Psoas muscle (tissue), 8 donors: Measurements from ENCODE around the gene PRPS1. TPM values are rescaled to one million over a fixed set of nuclear protein-coding genes. Genes with fewer than 3 reads are reported as not detected.

Source experiments
- ATAC-seq, 4 donors: fragments of 200-7000 bp; cut with Tn5 transposase; one replicate each; pipeline ENCODE4 v1.9.1; 2020; ENCODE audit warnings: moderate library complexity in 3 of 4, mild to moderate bottlenecking in 2 of 4
- DNase-seq, 2 donors: peaks; one replicate each; pipeline ENCODE4 v3.0.0-alpha.2; 2020
- H3K27ac ChIP-seq: fragments of 200-600 bp; one replicate; pipeline ENCODE4 v1.8.0; 2022
- H3K27me3 ChIP-seq, 3 donors: fragments of 200-600 bp in 1 of 3; one replicate each; pipeline versions ENCODE4 v1.6.1 to v1.8.0; 2013 to 2022; ENCODE audit warnings: low read length in 2 of 3, mild to moderate bottlenecking in 2 of 3, moderate library complexity in 1 of 3; ENCODE audit not compliant: insufficient read depth in 3 of 3
- H3K36me3 ChIP-seq, 2 donors: fragments of 200-600 bp in 1 of 2; one replicate each; pipeline versions ENCODE4 v1.6.1 to v1.8.0; 2013 to 2022; ENCODE audit warnings: low read depth in 1 of 2, mild to moderate bottlenecking in 1 of 2, moderate library complexity in 1 of 2; ENCODE audit not compliant: insufficient read depth in 1 of 2
- H3K4me1 ChIP-seq: fragments of 200-600 bp; one replicate; pipeline ENCODE4 v1.8.0; 2022
- H3K4me3 ChIP-seq: fragments of 200-600 bp; one replicate; pipeline ENCODE4 v1.8.0; 2022; ENCODE audit warnings: mild to moderate bottlenecking
- H3K9me3 ChIP-seq: fragments of 200-600 bp; one replicate; pipeline ENCODE4 v1.8.0; 2022
- CTCF ChIP-seq: fragments of 200-600 bp; IDR thresholded peaks from one replicate; pipeline ENCODE4 v1.8.0; 2022; ENCODE audit warnings: antibody characterized with exemption
- WGBS, 3 donors: extraction: QIAGEN DNeasy Blood & Tissue Kit; methylation state at CpG; one replicate each; pipeline versions ENCODE4 v1.1.6 to v1.1.7; 2013; 5-methylcytosine and 5-hydroxymethylcytosine counted together
- intact Hi-C, 2 donors: fragments of 100-400 bp; cut with DNase I; formaldehyde crosslinking; loops; one replicate each; pipeline versions ENCODE4 v1.11.0 to v1.14.2; 2022
- polyA plus RNA-seq, 3 donors: library from polyadenylated mRNA; stranded (reverse); fragments of 200-250 nt; gene quantifications; one replicate each; pipeline ENCODE4 v1.2.3, GENCODE V29; 2013
- total RNA-seq, 4 donors: library from RNA; stranded (reverse); fragmentation: NEBNext Ultra II Directional in 2 of 4; extraction: Animal tissue kit (Norgen Biotek cat#: 25700) in 2 of 4; gene quantifications; one replicate each; pipeline versions ENCODE4 v1.2.1 to v1.2.4, GENCODE V29; 2021 to 2023
- donor health status: healthy with polysubstance abuse.
- donor health status: DM: no; HTN: no; CAD: no; lungs with moderate emphysema.
- donor health status: Bipolar disorder and iron deficiency.
- donor health status: healthy.
- donor health status: DM: yes; HTN: yes; CAD: no.
- donor health status: DM: no; HTN: no; CAD: no.
- donor health status: DM: no; HTN: no; CAD: no.
- donor health status: DM: yes; HTN: yes; CAD: no.

Gene PRPS1
- total and polyA plus RNA-seq, 7 donors = 20.7 to 63.2 (median 43.1) TPM

- no peaks in the 10 kb centered on the region for H3K9me3 ChIP-seq
- no peak overlapping the region for H3K4me3 ChIP-seq
- DNase-seq (no peak), ATAC-seq (no peak)
- intact Hi-C loops = no loop called here
- H3K27ac ChIP-seq = no peak overlapping the region
- no peaks in the 10 kb centered on the region for H3K36me3 ChIP-seq
- TF ChIP-seq CTCF = no peak
- H3K27me3 ChIP-seq = peaks cover 0 to 7% (median 0%) of the 10 kb centered on the region in 3 donors
- WGBS, 3 donors = 41 to 74% (median 57%) methylated on average over 1 of the region's 1 CpG
- H3K4me1 ChIP-seq = no peaks in the 10 kb centered on the region
Observed at GRCh38 chrX:107632346-107632745, 4.0 kb downstream of the PRPS1 start.

DNA sequence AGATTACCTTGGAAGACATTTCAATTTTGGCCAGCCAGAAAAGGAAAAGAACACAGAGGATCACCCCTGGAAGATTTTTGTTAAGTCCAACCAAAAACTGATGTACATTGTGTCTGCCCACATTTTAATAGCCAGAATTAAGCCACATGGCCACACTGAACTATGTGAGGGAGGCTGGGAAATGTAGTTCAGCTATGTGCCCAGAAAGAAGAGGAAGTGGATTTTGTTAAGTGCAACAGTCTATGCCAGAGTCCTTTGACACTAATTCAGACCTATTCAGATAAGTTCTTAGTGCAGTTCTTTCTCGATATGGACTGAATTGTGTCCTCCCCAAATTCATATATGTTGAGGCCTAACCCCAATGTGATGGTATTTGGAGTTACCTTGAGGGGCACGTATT lies 18.4 kb downstream of the PRPS1 start:
- WGBS, 3 donors = 77 to 88% (median 83%) methylated on average over 2 of the region's 2 CpGs
- H3K4me3 ChIP-seq = no peak overlapping the region
- H3K9me3 ChIP-seq = no peaks in the 10 kb centered on the region
- no peaks in the 10 kb centered on the region for H3K4me1 ChIP-seq
- TF ChIP-seq CTCF = no peak
- intact Hi-C loops = no loop called here
- ATAC-seq = no peak
- H3K27me3 ChIP-seq = peaks cover 0 to 8% (median 0%) of the 10 kb centered on the region in 3 donors
- no peak for DNase-seq
- peaks cover 0 to 64% of the 10 kb centered on the region in 2 donors for H3K36me3 ChIP-seq
- no peak overlapping the region for H3K27ac ChIP-seq

- ATAC-seq (no peak), DNase-seq (no peak)
- Histone ChIP-seq H3K4me1 (no peaks in the 10 kb centered on the region), H3K27me3 (peaks cover 0 to 8% (median 0%) of the 10 kb centered on the region in 3 donors), H3K27ac (no peak overlapping the region), H3K4me3 (no peak overlapping the region), H3K9me3 (no peaks in the 10 kb centered on the region), H3K36me3 (peaks cover 0 to 57% of the 10 kb centered on the region in 2 donors)
- intact Hi-C loops = no loop called here
- TF ChIP-seq CTCF = no peak
- 87 to 98% (median 98%) methylated on average over 4 of the region's 4 CpGs for WGBS, 3 donors
Observed at GRCh38 chrX:107648332-107648731, 20.0 kb downstream of the PRPS1 start.

GRCh38 chrX:107654566-107654871 lies 26.2 kb downstream of the PRPS1 start:
- H3K4me1 ChIP-seq = no peaks in the 10 kb centered on the region
- DNase-seq = peak; percentile 61 to 75
- 0 to 20% (median 14%) methylated on average over 1 to 2 of the region's 2 CpGs for WGBS, 3 donors
- peak overlapping the region; percentile 41 for H3K27ac ChIP-seq
- no peak for TF ChIP-seq CTCF
- H3K4me3 ChIP-seq = no peak overlapping the region
- ATAC-seq = no peak
- H3K9me3 ChIP-seq = no peaks in the 10 kb centered on the region
- intact Hi-C loops = loop anchor here in 1 of 2 donors (10.0 kb wide), 1 partner anchor 420 kb away; no protein-coding TSS in a partner anchor
- peaks cover 0 to 8% of the 10 kb centered on the region in 2 donors for H3K36me3 ChIP-seq
- H3K27me3 ChIP-seq = peaks cover 0 to 6% (median 0%) of the 10 kb centered on the region in 3 donors
